H9 (cell line): ENCODE data around the gene STAT3. TPM values are rescaled to one million over a fixed set of nuclear protein-coding genes. Genes with fewer than 3 reads are reported as not detected.
A peak's percentile ranks its signal among the peaks of the same experiment; 100 is the strongest.

ENCODE experiments used
- DNase-seq: peaks from one replicate; pipeline ENCODE4 v3.0.0-alpha.2; 2017
- H2AFZ ChIP-seq: one replicate; pipeline ENCODE4 v1.6.1; 2013; ENCODE audit warnings: mild to moderate bottlenecking, low read length, control low read depth, moderate library complexity
- H2AK5ac ChIP-seq: 2 replicates; pipeline ENCODE4 v1.6.1; 2013; ENCODE audit warnings: low read length, control low read depth, mixed read lengths; ENCODE audit not compliant: insufficient read length
- H2BK120ac ChIP-seq: one replicate; pipeline ENCODE4 v1.6.1; 2013; ENCODE audit warnings: low read depth, mild to moderate bottlenecking, low read length, control low read depth, inconsistent platforms; ENCODE audit not compliant: poor library complexity, severe bottlenecking
- H2BK12ac ChIP-seq: 2 replicates; pipeline ENCODE4 v1.6.1; 2013; ENCODE audit warnings: low read length, control low read depth, mixed read lengths, low read depth; ENCODE audit not compliant: insufficient read length
- H2BK15ac ChIP-seq: 2 replicates; pipeline ENCODE4 v1.6.1; 2013; ENCODE audit warnings: low read depth, low read length, control low read depth
- H2BK20ac ChIP-seq: one replicate; pipeline ENCODE4 v1.6.1; 2013; ENCODE audit warnings: low read depth, mild to moderate bottlenecking, low read length, control low read depth, inconsistent platforms; ENCODE audit not compliant: poor library complexity, severe bottlenecking
- H2BK5ac ChIP-seq: 2 replicates; pipeline ENCODE4 v1.6.1; 2013; ENCODE audit warnings: low read length, control low read depth, mixed read lengths; ENCODE audit not compliant: insufficient read length
- H3K14ac ChIP-seq: 2 replicates; pipeline ENCODE4 v1.6.1; 2013; ENCODE audit warnings: low read length, control low read depth; ENCODE audit not compliant: insufficient read depth
- H3K18ac ChIP-seq: 2 replicates; pipeline ENCODE4 v1.6.1; 2013; ENCODE audit warnings: low read depth, mild to moderate bottlenecking, mixed read lengths, low read length, control low read depth; ENCODE audit not compliant: insufficient read length
- H3K23ac ChIP-seq: 2 replicates; pipeline ENCODE4 v1.6.1; 2013; ENCODE audit warnings: low read length, control low read depth, mixed read lengths, low read depth; ENCODE audit not compliant: insufficient read length
- H3K23me2 ChIP-seq: 2 replicates; pipeline ENCODE4 v1.6.1; 2013; ENCODE audit warnings: low read depth, mild to moderate bottlenecking, mixed read lengths, low read length, control low read depth; ENCODE audit not compliant: insufficient read length, poor library complexity, severe bottlenecking
- H3K27ac ChIP-seq: 2 replicates; pipeline ENCODE4 v1.5.1; 2013; ENCODE audit warnings: low read length, control low read depth, mixed read lengths, low read depth; ENCODE audit not compliant: insufficient read length
- H3K27me3 ChIP-seq: 2 replicates; pipeline ENCODE4 v1.6.1; 2013; ENCODE audit warnings: low read length, control low read depth, inconsistent platforms; ENCODE audit not compliant: insufficient read depth
- H3K4ac ChIP-seq: 2 replicates; pipeline ENCODE4 v1.6.1; 2013; ENCODE audit warnings: low read depth, mild to moderate bottlenecking, control low read depth, inconsistent platforms, low read length, moderate library complexity
- H3K4me1 ChIP-seq: 2 replicates; pipeline ENCODE4 v1.6.1; 2013; ENCODE audit warnings: low read length, control low read depth, inconsistent platforms; ENCODE audit not compliant: insufficient read depth
- H3K4me2 ChIP-seq: 2 replicates; pipeline ENCODE4 v1.6.1; 2013; ENCODE audit warnings: low read length, control low read depth, mixed read lengths; ENCODE audit not compliant: insufficient read length, insufficient read depth
- H3K56ac ChIP-seq: 2 replicates; pipeline ENCODE4 v1.6.1; 2013; ENCODE audit warnings: low read depth, mild to moderate bottlenecking, mixed read lengths, low read length, control low read depth; ENCODE audit not compliant: insufficient read length
- H3K79me1 ChIP-seq: 2 replicates; pipeline ENCODE4 v1.6.1; 2013; ENCODE audit warnings: low read depth, mild to moderate bottlenecking, moderate library complexity, low read length, control low read depth, inconsistent platforms; ENCODE audit not compliant: insufficient read depth, poor library complexity, severe bottlenecking
- H3K79me2 ChIP-seq: 2 replicates; pipeline ENCODE4 v1.6.1; 2013; ENCODE audit warnings: low read length, control low read depth, inconsistent platforms; ENCODE audit not compliant: insufficient read depth
- H3K9ac ChIP-seq: 2 replicates; pipeline ENCODE4 v1.6.1; 2013; ENCODE audit warnings: low read length, control low read depth, mixed read lengths; ENCODE audit not compliant: insufficient read length; ENCODE audit errors: extremely low read depth
- H3K9me3 ChIP-seq: one replicate; pipeline ENCODE4 v1.6.1; 2013; ENCODE audit warnings: low read depth, low read length, inconsistent platforms; ENCODE audit not compliant: control insufficient read depth
- H3T11ph ChIP-seq: one replicate; pipeline ENCODE4 v1.6.1; 2013; ENCODE audit warnings: mild to moderate bottlenecking, low read length, control low read depth, inconsistent platforms
- H4K20me1 ChIP-seq: one replicate; pipeline ENCODE4 v1.6.1; 2013; ENCODE audit not compliant: control insufficient read depth, insufficient read length, insufficient read depth
- H4K5ac ChIP-seq: 2 replicates; pipeline ENCODE4 v1.6.1; 2013; ENCODE audit warnings: low read depth, mild to moderate bottlenecking, mixed read lengths, low read length, control low read depth; ENCODE audit not compliant: insufficient read length
- H4K8ac ChIP-seq: replicated peaks from 2 replicates; pipeline ENCODE4 v1.6.1; 2013; ENCODE audit warnings: low read length, control low read depth, mixed read lengths, low read depth; ENCODE audit not compliant: insufficient read length
- H4K91ac ChIP-seq: 2 replicates; pipeline ENCODE4 v1.6.1; 2013; ENCODE audit warnings: low read depth, mild to moderate bottlenecking, moderate library complexity, mixed read lengths, low read length, control low read depth; ENCODE audit not compliant: insufficient read length
- H3K27ac Mint-ChIP-seq, 3 experiments: 2 replicates in 2 of 3; 3 replicates in 1 of 3; pipeline ENCODE4 v1.8.0; 2020 to 2021; ENCODE audit warnings: mixed read lengths in 3 of 3, mild to moderate bottlenecking in 1 of 3, moderate library complexity in 1 of 3
- H3K27me3 Mint-ChIP-seq: 2 replicates; pipeline ENCODE4 v1.8.0; 2021; ENCODE audit warnings: low read depth, mild to moderate bottlenecking, moderate library complexity, mixed read lengths
- H3K36me3 Mint-ChIP-seq, 3 experiments: 2 replicates in 2 of 3; 3 replicates in 1 of 3; pipeline ENCODE4 v1.8.0; 2020 to 2021; ENCODE audit warnings: low read depth in 3 of 3, mixed read lengths in 3 of 3; ENCODE audit not compliant: insufficient read depth in 1 of 3
- H3K4me1 Mint-ChIP-seq, 2 experiments: 2 replicates each; pipeline ENCODE4 v1.8.0; 2020; ENCODE audit warnings: mixed read lengths in 2 of 2
- H3K4me3 Mint-ChIP-seq, 2 experiments: 2 replicates in 1 of 2; 3 replicates in 1 of 2; pipeline ENCODE4 v1.8.0; 2020 to 2021; ENCODE audit warnings: mild to moderate bottlenecking in 2 of 2, mixed read lengths in 2 of 2, moderate library complexity in 1 of 2
- H3K9me3 Mint-ChIP-seq, 2 experiments: 2 replicates in 1 of 2; 3 replicates in 1 of 2; pipeline ENCODE4 v1.8.0; 2020; ENCODE audit warnings: mild to moderate bottlenecking in 2 of 2, mixed read lengths in 2 of 2, moderate library complexity in 1 of 2
- CTCF ChIP-seq: fragments of 200-600 bp; sonication (generic); conservative IDR thresholded peaks from 3 replicates; pipeline ENCODE4 v1.8.0; 2021; ENCODE audit warnings: antibody characterized with exemption, mild to moderate bottlenecking
- whole genome bisulfite sequencing: extraction: QIAGEN DNeasy Blood & Tissue Kit; methylation state at CpG from one replicate; pipeline ENCODE4 v1.1.7; 2013; ENCODE audit warnings: missing lambda C conversion rate, low lambda C conversion rate, mixed read lengths; ENCODE audit not compliant: insufficient read length; ENCODE audit errors: extremely low coverage; 5-methylcytosine and 5-hydroxymethylcytosine counted together
- total RNA-seq: library from RNA; stranded (reverse); gene quantifications from 2 replicates; pipeline ENCODE4 v1.2.1, GENCODE V29; 2021

Gene STAT3
- total RNA-seq, 1 experiment from 2014 or later: 83.2 TPM

GRCh38 chr17:42287305-42287976 lies 100.8 kb downstream of the STAT3 start:
- Histone ChIP-seq H3K27me3 (no peaks in the 10 kb centered on the region; the same call in 1 of the 2 replicates), H3K4me2 (no peak overlapping the region), H3K4me1 (peaks cover 7% of the 10 kb centered on the region; the same call in 1 of the 2 replicates), H2BK12ac (no peak overlapping the region), H4K5ac (no peak overlapping the region), H2AFZ (no peak overlapping the region), H3K18ac (no peak overlapping the region), H2AK5ac (no peak overlapping the region), H2BK15ac (no peak overlapping the region), H3K23me2 (peaks cover 4% of the 10 kb centered on the region), H4K91ac (no peak overlapping the region), H2BK20ac (no peak overlapping the region), H3K79me2 (no peaks in the 10 kb centered on the region), H3K27ac (no peak overlapping the region), H3K56ac (no peak overlapping the region), H2BK5ac (no peak overlapping the region), H4K8ac (no peak overlapping the region), H4K20me1 (no peaks in the 10 kb centered on the region), H3K79me1 (no peaks in the 10 kb centered on the region), H3K23ac (no peak overlapping the region), H3K9ac (no peak overlapping the region), H2BK120ac (no peak overlapping the region), H3K14ac (no peak overlapping the region), H3K9me3 (no peaks in the 10 kb centered on the region), H3T11ph (no peak overlapping the region), H3K4ac (no peak overlapping the region)
- H3K27me3 Mint-ChIP-seq: peaks cover 38% of the 10 kb centered on the region
- peak; percentile 41 for DNase-seq
- no peak overlapping the region; a peak in 1 of 7 replicates for H3K27ac Mint-ChIP-seq
- peaks cover 0 to 2% (median 0%) of the 10 kb centered on the region in 3 experiments; a peak in 2 of 7 replicates for H3K36me3 Mint-ChIP-seq
- H3K4me1 Mint-ChIP-seq: peaks cover 14 to 30% of the 10 kb centered on the region in 2 experiments
- no CpG with 5 or more reads among the region's 14 CpGs for WGBS
- no peak for TF ChIP-seq CTCF
- peak overlapping the region; percentile 58 to 81 for H3K4me3 Mint-ChIP-seq
- H3K9me3 Mint-ChIP-seq: no peaks in the 10 kb centered on the region; a peak in 1 of 5 replicates
